H1 (cell line): ENCODE data around the gene EHHADH. TPM values are rescaled to one million over a fixed set of nuclear protein-coding genes. Genes with fewer than 3 reads are reported as not detected.

ENCODE experiments used
- CTCF ChIA-PET: fragments of 300-600 bp; sonication (Branson Sonifier 250); formaldehyde crosslinking; loops from one replicate; lab custom pipeline; 2021; ENCODE audit not compliant: partially characterized antibody; lab: Charles Lee
- POLR2A ChIA-PET: fragments of 300-600 bp; sonication (Branson Sonifier 250); formaldehyde crosslinking; loops from one replicate; lab custom pipeline; 2021; ENCODE audit warnings: inconsistent platforms; ENCODE audit not compliant: partially characterized antibody; lab: Charles Lee
- DNase-seq, 2 experiments: peaks; one replicate each; pipeline versions ENCODE4 v3.0.0 to v3.0.0-alpha.2; 2010 to 2022; ENCODE audit warnings: low spot score in 2 of 2, low read depth in 1 of 2, mixed read lengths in 1 of 2
- FAIRE-seq: peaks from 2 replicates; lab custom pipeline; 2011; peaks lifted over from hg19 to GRCh38; lab: Jason Lieb, UNC
- H2AFZ ChIP-seq: 2 replicates; pipeline ENCODE4 v1.8.1; 2012; ENCODE audit warnings: low read length, inconsistent platforms
- H2AK5ac ChIP-seq: 2 replicates; pipeline ENCODE4 v1.6.1; 2013; ENCODE audit warnings: low read depth, low read length
- H2BK120ac ChIP-seq: replicated peaks from 2 replicates; pipeline ENCODE3; 2013; ENCODE audit warnings: low read depth, low read length, inconsistent platforms
- H2BK12ac ChIP-seq: 2 replicates; pipeline ENCODE4 v1.6.1; 2013; ENCODE audit warnings: low read depth, low read length
- H2BK15ac ChIP-seq: 2 replicates; pipeline ENCODE4 v1.6.1; 2013; ENCODE audit warnings: low read length
- H2BK20ac ChIP-seq: 2 replicates; pipeline ENCODE4 v1.6.1; 2013; ENCODE audit warnings: low read length
- H2BK5ac ChIP-seq: 2 replicates; pipeline ENCODE4 v1.6.1; 2013; ENCODE audit warnings: low read depth, low read length
- H3K14ac ChIP-seq: 2 replicates; pipeline ENCODE4 v1.6.1; 2013; ENCODE audit warnings: inconsistent platforms; ENCODE audit not compliant: insufficient read length
- H3K18ac ChIP-seq: 2 replicates; pipeline ENCODE4 v1.6.1; 2013; ENCODE audit warnings: low read length; ENCODE audit errors: extremely low read depth
- H3K23ac ChIP-seq: 2 replicates; pipeline ENCODE4 v1.6.1; 2013; ENCODE audit warnings: inconsistent platforms; ENCODE audit not compliant: insufficient read length
- H3K23me2 ChIP-seq: 2 replicates; pipeline ENCODE4 v1.6.1; 2013; ENCODE audit warnings: low read depth, low read length
- H3K27ac ChIP-seq: 2 replicates; pipeline ENCODE4 v1.6.1; 2011; ENCODE audit warnings: low read depth, low read length, inconsistent platforms
- H3K27me3 ChIP-seq, 4 experiments: replicated peaks in 1 of 4; 1 replicate in 1 of 4; 2 replicates in 3 of 4; pipeline versions ENCODE4 v1.6.1 to v1.8.1; 2011 to 2013; ENCODE audit warnings: low read length in 3 of 4, mild to moderate bottlenecking in 3 of 4, inconsistent platforms in 2 of 4, mixed read lengths in 2 of 4, moderate library complexity in 1 of 4; ENCODE audit not compliant: control insufficient read depth in 3 of 4, insufficient read depth in 3 of 4; ENCODE audit errors: extremely low read depth in 1 of 4
- H3K36me3 ChIP-seq, 4 experiments: 2 replicates each; pipeline versions ENCODE4 v1.6.1 to v1.8.1; 2011 to 2013; ENCODE audit warnings: mild to moderate bottlenecking in 4 of 4, low read length in 3 of 4, moderate library complexity in 2 of 4, control low read depth in 1 of 4, inconsistent platforms in 1 of 4; ENCODE audit not compliant: insufficient read depth in 4 of 4, control insufficient read depth in 2 of 4
- H3K4ac ChIP-seq: replicated peaks from 2 replicates; pipeline ENCODE3; 2013; ENCODE audit warnings: low read length, low read depth, mixed read lengths, inconsistent platforms; ENCODE audit not compliant: insufficient read length
- H3K4me1 ChIP-seq, 4 experiments: replicated peaks in 1 of 4; 1 replicate in 1 of 4; 2 replicates in 3 of 4; pipeline versions ENCODE4 v1.6.1 to v1.8.1; 2011 to 2013; ENCODE audit warnings: low read length in 3 of 4, inconsistent platforms in 2 of 4, mixed read lengths in 1 of 4; ENCODE audit not compliant: insufficient read depth in 4 of 4, control insufficient read depth in 3 of 4
- H3K4me2 ChIP-seq, 2 experiments: 2 replicates each; pipeline versions ENCODE4 v1.6.1 to v1.8.1; 2011 to 2013; ENCODE audit warnings: low read depth in 2 of 2, low read length in 2 of 2, control low read depth in 1 of 2, inconsistent platforms in 1 of 2, mild to moderate bottlenecking in 1 of 2; ENCODE audit not compliant: insufficient read depth in 1 of 2
- H3K4me3 ChIP-seq, 4 experiments: fragments of 200-600, 300-600 bp in 1 of 4; sonication (generic), shearing (Covaris generic), sonication (Bioruptor Twin) in 1 of 4; 2 replicates each; pipeline versions ENCODE4 v1.5.1 to v1.8.1; 2011 to 2016; ENCODE audit warnings: low read length in 4 of 4, low read depth in 3 of 4, control low read depth in 2 of 4, inconsistent platforms in 2 of 4, mild to moderate bottlenecking in 2 of 4, mixed read lengths in 1 of 4, moderate library complexity in 1 of 4; ENCODE audit not compliant: insufficient read depth in 2 of 4; ENCODE audit errors: extremely low read depth in 1 of 4
- H3K56ac ChIP-seq: replicated peaks from 2 replicates; pipeline ENCODE3; 2013; ENCODE audit warnings: low read depth, mild to moderate bottlenecking, mixed read lengths, low read length, inconsistent platforms; ENCODE audit not compliant: insufficient read length
- H3K79me1 ChIP-seq: 2 replicates; pipeline ENCODE4 v1.6.1; 2013; ENCODE audit warnings: low read depth, low read length, control low read depth
- H3K79me2 ChIP-seq, 2 experiments: 2 replicates each; pipeline versions ENCODE4 v1.6.1 to v1.8.1; 2012 to 2013; ENCODE audit warnings: low read length in 2 of 2, mild to moderate bottlenecking in 2 of 2, inconsistent platforms in 1 of 2; ENCODE audit not compliant: insufficient read depth in 2 of 2, control insufficient read depth in 1 of 2
- H3K9ac ChIP-seq, 4 experiments: replicated peaks in 1 of 4; 1 replicate in 1 of 4; 2 replicates in 3 of 4; pipeline versions ENCODE4 v1.6.1 to v1.8.1; 2011 to 2013; ENCODE audit warnings: low read depth in 3 of 4, low read length in 3 of 4, control low read depth in 2 of 4, mild to moderate bottlenecking in 2 of 4, moderate library complexity in 2 of 4, inconsistent platforms in 1 of 4; ENCODE audit errors: extremely low read depth in 1 of 4
- H3K9me3 ChIP-seq, 2 experiments: 2 replicates each; pipeline versions ENCODE4 v1.6.1 to v1.8.1; 2012 to 2013; ENCODE audit warnings: mild to moderate bottlenecking in 2 of 2, moderate library complexity in 2 of 2, control low read depth in 1 of 2, inconsistent platforms in 1 of 2, low read depth in 1 of 2, low read length in 1 of 2, mixed read lengths in 1 of 2; ENCODE audit not compliant: insufficient read depth in 2 of 2
- H4K20me1 ChIP-seq, 2 experiments: replicated peaks in 1 of 2; 2 replicates each; pipeline versions ENCODE3 to v1.8.1; 2011 to 2013; ENCODE audit warnings: inconsistent platforms in 2 of 2, low read length in 2 of 2, mild to moderate bottlenecking in 1 of 2; ENCODE audit not compliant: insufficient read depth in 2 of 2, control insufficient read depth in 1 of 2
- H4K5ac ChIP-seq: 2 replicates; pipeline ENCODE4 v1.6.1; 2013; ENCODE audit warnings: low read length, low read depth, mixed read lengths, inconsistent platforms; ENCODE audit not compliant: insufficient read length
- H4K8ac ChIP-seq: 2 replicates; pipeline ENCODE4 v1.8.0; 2013; ENCODE audit warnings: mild to moderate bottlenecking, moderate library complexity, low read length, inconsistent platforms; ENCODE audit not compliant: insufficient read depth; ENCODE audit errors: extremely low read depth
- H4K91ac ChIP-seq: replicated peaks from 2 replicates; pipeline ENCODE3; 2013; ENCODE audit warnings: low read length, mixed read lengths, inconsistent platforms; ENCODE audit not compliant: insufficient read length
- BACH1 ChIP-seq: IDR thresholded peaks from 2 replicates; pipeline ENCODE4 v1.6.1; 2012; ENCODE audit warnings: low read length, improper control_type of control experiment
- BCL11A ChIP-seq, 2 experiments: IDR thresholded peaks; one replicate each; pipeline ENCODE4 v1.6.1; 2011; ENCODE audit warnings: low read depth in 2 of 2, low read length in 2 of 2, mild to moderate bottlenecking in 2 of 2
- CREB1 ChIP-seq: IDR thresholded peaks from 2 replicates; pipeline ENCODE4 v1.6.1; 2012; ENCODE audit warnings: inconsistent platforms
- KDM1A ChIP-seq: fragments of 200-600, 300-600 bp; sonication (generic); IDR thresholded peaks from 2 replicates; pipeline ENCODE4 v1.7.1; 2016; ENCODE audit warnings: mild to moderate bottlenecking, low read length, borderline replicate concordance
- PHF8 ChIP-seq: fragments of 200-600 bp; sonication (generic); conservative IDR thresholded peaks from 2 replicates; pipeline ENCODE4 v1.7.1; 2012; ENCODE audit warnings: low read depth, mild to moderate bottlenecking, inconsistent platforms, low read length, moderate library complexity
- POU5F1 ChIP-seq: IDR thresholded peaks from 2 replicates; pipeline ENCODE4 v1.6.1; 2011; ENCODE audit warnings: low read depth, mild to moderate bottlenecking, low read length, moderate library complexity
- RNF2 ChIP-seq: fragments of 200-900, 300-1000 bp; sonication (generic); IDR thresholded peaks from 2 replicates; pipeline ENCODE4 v1.7.1; 2016; ENCODE audit warnings: borderline replicate concordance, low read depth, mild to moderate bottlenecking, antibody characterized with exemption, low read length; ENCODE audit not compliant: poor library complexity, severe bottlenecking; ENCODE audit errors: missing control alignments
- SP1 ChIP-seq: IDR thresholded peaks from 2 replicates; pipeline ENCODE4 v1.6.1; 2011; ENCODE audit warnings: low read depth, low read length
- SP4 ChIP-seq: IDR thresholded peaks from 2 replicates; pipeline ENCODE4 v1.6.1; 2012; ENCODE audit warnings: low read length, inconsistent platforms
- TAF7 ChIP-seq: optimal IDR thresholded peaks from 2 replicates; pipeline ENCODE3; 2011; ENCODE audit warnings: low read depth, mild to moderate bottlenecking, inconsistent platforms, low read length, moderate library complexity, borderline replicate concordance
- TBP ChIP-seq: IDR thresholded peaks from 2 replicates; pipeline ENCODE4 v1.6.1; 2011; ENCODE audit warnings: low read depth, low read length, improper control_type of control experiment
- ZNF274 ChIP-seq: IDR thresholded peaks from 2 replicates; pipeline ENCODE4 v1.7.0; 2012; ENCODE audit warnings: low read length, borderline replicate concordance; ENCODE audit errors: extremely low read depth
- WGBS, 2 experiments: shearing (Covaris generic) in 1 of 2; methylation state at CpG; one replicate each; pipeline versions ENCODE4 v1.1.6 to v1.1.7; 2013 to 2015; ENCODE audit warnings: low lambda C conversion rate in 2 of 2, mixed read lengths in 2 of 2, inconsistent platforms in 1 of 2, low coverage in 1 of 2, missing lambda C conversion rate in 1 of 2; ENCODE audit not compliant: insufficient replicate concordance in 2 of 2, insufficient coverage in 1 of 2, insufficient read length in 1 of 2; ENCODE audit errors: extremely low coverage in 1 of 2, missing lambda C conversion rate in 1 of 2; 5-methylcytosine and 5-hydroxymethylcytosine counted together
- polyA plus RNA-seq, 7 experiments: library from polyadenylated mRNA; depleted of rRNA in 3 of 7; stranded (reverse) in 5 of 7; unstranded in 2 of 7; fragments of >200 nt in 5 of 7; fragments of 200-250 nt in 2 of 7; gene quantifications; 1 replicate in 5 of 7; 2 replicates in 1 of 7; 4 replicates in 1 of 7; pipeline versions ENCODE4 v1.2.1 to v1.2.3, GENCODE V29; 2011 to 2013; ENCODE audit warnings: missing spikeins in 2 of 7, mixed read lengths in 2 of 7
- total RNA-seq: library from RNA; stranded (reverse); fragmentation: NEBNext Ultra II Directional; extraction: Animal tissue kit (Norgen Biotek cat#: 25700); gene quantifications from 2 replicates; pipeline ENCODE4 v1.2.1, GENCODE V29; 2021
- TF ChIP-seq, protein P1 (sequence below): IDR thresholded peaks from 2 replicates; pipeline ENCODE4 v1.6.1; 2012; ENCODE audit warnings: inconsistent platforms
- TF ChIP-seq, protein P2 (sequence below): IDR thresholded peaks from 2 replicates; pipeline ENCODE4 v1.6.1; 2011; ENCODE audit warnings: low read depth, mild to moderate bottlenecking, low read length; ENCODE audit not compliant: insufficient read depth

EHHADH gene
- total and polyA plus RNA-seq, 2 of the 8 experiments (the other 6 are each of a cell fraction or from before 2014, with no cell fraction given): 1.4 to 3.5 TPM

DNA sequence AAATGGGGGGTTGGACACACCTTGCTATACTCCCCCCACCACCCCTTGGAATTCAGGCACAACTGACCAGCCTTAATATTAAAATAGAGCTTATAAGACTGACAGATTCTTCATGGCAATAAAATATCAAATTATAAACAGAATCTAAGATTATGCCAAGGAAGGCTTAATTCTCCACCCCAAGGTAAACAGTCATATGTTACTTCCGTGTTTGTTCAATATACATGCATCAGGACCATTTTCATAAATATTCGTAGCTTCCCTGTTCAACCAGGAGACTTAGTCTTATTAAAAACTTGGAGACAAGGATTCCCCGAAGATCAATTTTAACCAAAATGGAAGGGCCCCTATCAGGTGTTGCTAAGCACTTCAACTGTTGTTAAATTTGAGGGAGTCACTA lies 13.3 kb upstream of the EHHADH start:
- H4K91ac ChIP-seq: no peak overlapping the region
- no peaks in the 10 kb centered on the region for H3K23me2 ChIP-seq
- no peak overlapping the region for H2BK5ac ChIP-seq
- no peak overlapping the region for H3K4me3 ChIP-seq
- H3K9me3 ChIP-seq: no peaks in the 10 kb centered on the region
- no peaks in the 10 kb centered on the region for H3K36me3 ChIP-seq
- FAIRE-seq: no peak
- H3K27ac ChIP-seq: no peak overlapping the region
- H3K79me1 ChIP-seq: no peaks in the 10 kb centered on the region
- H4K8ac ChIP-seq: no peak overlapping the region
- no peaks in the 10 kb centered on the region for H3K4me1 ChIP-seq
- ChIA-PET POLR2A (interaction anchor here (0.6 kb wide), 1 partner anchor 436 kb away, joined by 3 read pairs; no protein-coding TSS in a partner anchor), CTCF (interaction anchor here (2.7 kb wide), 1 partner anchor 41 kb away, joined by 7 read pairs; no protein-coding TSS in a partner anchor)
- H2BK20ac ChIP-seq: no peak overlapping the region
- H4K5ac ChIP-seq: no peak overlapping the region
- H2BK12ac ChIP-seq: no peak overlapping the region
- H3K27me3 ChIP-seq: no peaks in the 10 kb centered on the region
- H2AK5ac ChIP-seq: no peak overlapping the region
- no peaks in the 10 kb centered on the region for H3K79me2 ChIP-seq
- H3K56ac ChIP-seq: no peak overlapping the region
- no peak overlapping the region for H2AFZ ChIP-seq
- H4K20me1 ChIP-seq: peaks cover 0 to 3% of the 10 kb centered on the region in 2 experiments
- no peak overlapping the region for H2BK120ac ChIP-seq
- H2BK15ac ChIP-seq: no peak overlapping the region
- H3K23ac ChIP-seq: no peak overlapping the region
- H3K4ac ChIP-seq: no peak overlapping the region
- DNase-seq: no peak
- no peak overlapping the region for H3K14ac ChIP-seq
- H3K18ac ChIP-seq: no peak overlapping the region
- H3K4me2 ChIP-seq: no peak overlapping the region
- WGBS, 2 experiments: 91% methylated on average over 3 of the region's 3 CpGs; no CpG with 5 or more reads in 1 of the 2 experiments
- H3K9ac ChIP-seq: no peak overlapping the region
- TF ChIP-seq ZNF274: no peak
- TF ChIP-seq RNF2: no peak
- no peak for TF ChIP-seq BACH1
- no peak for TF ChIP-seq PHF8
- no peak for TF ChIP-seq SP1
- TF ChIP-seq, protein P1, sequence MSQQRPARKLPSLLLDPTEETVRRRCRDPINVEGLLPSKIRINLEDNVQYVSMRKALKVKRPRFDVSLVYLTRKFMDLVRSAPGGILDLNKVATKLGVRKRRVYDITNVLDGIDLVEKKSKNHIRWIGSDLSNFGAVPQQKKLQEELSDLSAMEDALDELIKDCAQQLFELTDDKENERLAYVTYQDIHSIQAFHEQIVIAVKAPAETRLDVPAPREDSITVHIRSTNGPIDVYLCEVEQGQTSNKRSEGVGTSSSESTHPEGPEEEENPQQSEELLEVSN: no peak
- TF ChIP-seq KDM1A: no peak
- no peak for TF ChIP-seq TAF7
- TF ChIP-seq BCL11A (IDR thresholded peaks at IDR 0.05; ENCODE audit: low read depth in 2 of 2, low read length in 2 of 2): no peak
- TF ChIP-seq SP4: no peak
- TF ChIP-seq, protein P2, sequence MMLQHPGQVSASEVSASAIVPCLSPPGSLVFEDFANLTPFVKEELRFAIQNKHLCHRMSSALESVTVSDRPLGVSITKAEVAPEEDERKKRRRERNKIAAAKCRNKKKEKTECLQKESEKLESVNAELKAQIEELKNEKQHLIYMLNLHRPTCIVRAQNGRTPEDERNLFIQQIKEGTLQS: no peak
- TF ChIP-seq TBP: no peak
- no peak for TF ChIP-seq POU5F1
- TF ChIP-seq CREB1: no peak
